Measurements from ENCODE around the gene NTRK2. TPM values are rescaled to one million over a fixed set of nuclear protein-coding genes. Genes with fewer than 3 reads are reported as not detected.

Gene NTRK2
- polyA plus RNA-seq, 1 donor (not counting 4 experiments of a cell fraction or from before 2014, with no cell fraction given): 0.08 TPM

GRCh38 chr9:85038061-85038460 is 368.5 kb downstream of the NTRK2 start:
- Histone ChIP-seq H2AFZ (ENCODE audit: control insufficient read depth, low read length) (no peak overlapping the region), H3K36me3 (ENCODE audit: control insufficient read depth in 2 of 2, extremely low read depth in 1 of 2, insufficient read depth in 2 of 2, low read length in 2 of 2) (no peaks in the 10 kb centered on the region), H3K4me2 (ENCODE audit: control insufficient read depth, extremely low read depth, insufficient read depth, low read depth, low read length) (no peak overlapping the region), H3K9me3 (ENCODE audit: control insufficient read depth, low read depth, low read length) (no peaks in the 10 kb centered on the region), H3K79me2 (ENCODE audit: control insufficient read depth, insufficient read depth, low read length) (no peaks in the 10 kb centered on the region), H3K27me3 (ENCODE audit: control insufficient read depth, extremely low read depth, insufficient read depth, low read length) (peaks cover 7% of the 10 kb centered on the region), H4K20me1 (ENCODE audit: control insufficient read depth, extremely low read depth, insufficient read depth, low read length) (no peaks in the 10 kb centered on the region), H3K9ac (ENCODE audit: control insufficient read depth, extremely low read depth, insufficient read depth, low read length) (no peak overlapping the region), H3K4me1 (ENCODE audit: control insufficient read depth, extremely low read depth, insufficient read depth, low read length) (no peaks in the 10 kb centered on the region), H3K4me3 (ENCODE audit: control insufficient read depth in 2 of 3, extremely low read depth in 1 of 3, insufficient read depth in 2 of 3, low read depth in 1 of 3, low read length in 3 of 3) (no peak overlapping the region), H3K27ac (ENCODE audit: control insufficient read depth, insufficient read depth, low read length) (no peak overlapping the region), H3K9me1 (ENCODE audit: control insufficient read depth, extremely low read depth, insufficient read depth, low read length) (no peaks in the 10 kb centered on the region)
- DNase-seq (ENCODE audit: low read depth, low spot score): no peak
- TF ChIP-seq EZH2 (IDR thresholded peaks at IDR 0.05; ENCODE audit: low read length) (no peak), CTCF (optimal IDR thresholded peaks at IDR 0.05 in 1 of 3, IDR thresholded peaks at IDR 0.05 in 1 of 3, conservative IDR thresholded peaks at IDR 0.05 in 1 of 3; ENCODE audit: extremely low read depth in 1 of 3, insufficient read depth in 2 of 3, low read length in 3 of 3) (no peak)
- dilution Hi-C loops (cut with MboI; ENCODE audit: extremely low pct_ligation_motif_present, low sequenced_read_pairs): no loop called here
- no peak for FAIRE-seq

- Histone ChIP-seq H3K4me3 (ENCODE audit: control insufficient read depth in 2 of 3, extremely low read depth in 1 of 3, insufficient read depth in 2 of 3, low read depth in 1 of 3, low read length in 3 of 3) (no peak overlapping the region), H3K4me1 (ENCODE audit: control insufficient read depth, extremely low read depth, insufficient read depth, low read length) (no peaks in the 10 kb centered on the region), H3K9me3 (ENCODE audit: control insufficient read depth, low read depth, low read length) (no peaks in the 10 kb centered on the region), H3K79me2 (ENCODE audit: control insufficient read depth, insufficient read depth, low read length) (no peaks in the 10 kb centered on the region), H3K27me3 (ENCODE audit: control insufficient read depth, extremely low read depth, insufficient read depth, low read length) (peaks cover 7% of the 10 kb centered on the region), H3K9me1 (ENCODE audit: control insufficient read depth, extremely low read depth, insufficient read depth, low read length) (no peaks in the 10 kb centered on the region), H3K27ac (ENCODE audit: control insufficient read depth, insufficient read depth, low read length) (no peak overlapping the region), H2AFZ (ENCODE audit: control insufficient read depth, low read length) (no peak overlapping the region), H3K4me2 (ENCODE audit: control insufficient read depth, extremely low read depth, insufficient read depth, low read depth, low read length) (no peak overlapping the region), H3K9ac (ENCODE audit: control insufficient read depth, extremely low read depth, insufficient read depth, low read length) (no peak overlapping the region), H4K20me1 (ENCODE audit: control insufficient read depth, extremely low read depth, insufficient read depth, low read length) (no peaks in the 10 kb centered on the region), H3K36me3 (ENCODE audit: control insufficient read depth in 2 of 2, extremely low read depth in 1 of 2, insufficient read depth in 2 of 2, low read length in 2 of 2) (no peaks in the 10 kb centered on the region)
- TF ChIP-seq CTCF (optimal IDR thresholded peaks at IDR 0.05 in 1 of 3, IDR thresholded peaks at IDR 0.05 in 1 of 3, conservative IDR thresholded peaks at IDR 0.05 in 1 of 3; ENCODE audit: extremely low read depth in 1 of 3, insufficient read depth in 2 of 3, low read length in 3 of 3) (no peak), EZH2 (IDR thresholded peaks at IDR 0.05; ENCODE audit: low read length) (no peak)
- dilution Hi-C loops (cut with MboI; ENCODE audit: extremely low pct_ligation_motif_present, low sequenced_read_pairs): no loop called here
- FAIRE-seq: no peak
- DNase-seq (ENCODE audit: low read depth, low spot score): no peak
Measured at GRCh38 chr9:85038824-85039608, 369.5 kb downstream of the NTRK2 start.
